GM12892 (cell line): Measurements from ENCODE around the gene USP2.

ENCODE experiments used
- POLR2A ChIP-seq: IDR thresholded peaks from 2 replicates; pipeline ENCODE4 v1.6.1; 2011; ENCODE audit warnings: low read depth, low read length, control low read depth
- POLR2AphosphoS5 ChIP-seq: IDR thresholded peaks from 2 replicates; pipeline ENCODE4 v1.6.1; 2011; ENCODE audit warnings: low read depth, low read length, control low read depth
- TAF1 ChIP-seq: IDR thresholded peaks from 2 replicates; pipeline ENCODE4 v1.6.1; 2011; ENCODE audit warnings: low read depth, mild to moderate bottlenecking, control low read depth, low read length, borderline replicate concordance

- TF ChIP-seq POLR2A (no peak), TAF1 (no peak), POLR2AphosphoS5 (no peak)
Measured at GRCh38 chr11:119410501-119410900, 29.0 kb upstream of the USP2 start.
